Astrocyte (in vitro differentiated cells and primary cell): ENCODE data around the gene GRAMD2A. TPM values are rescaled to one million over a fixed set of nuclear protein-coding genes. Genes with fewer than 3 reads are reported as not detected.
A peak's percentile ranks its signal among the peaks of the same experiment; 100 is the strongest.

Experiments
- DNase-seq: peaks from one replicate; pipeline ENCODE4 v3.0.0-alpha.2; 2010; ENCODE audit warnings: low read depth
- FAIRE-seq: peaks from 2 replicates; lab custom pipeline; 2011; peaks lifted over from hg19 to GRCh38; lab: Jason Lieb, UNC
- H2AFZ ChIP-seq: 2 replicates; pipeline ENCODE4 v1.6.0; 2012; ENCODE audit warnings: low read depth, low read length, inconsistent platforms
- H3K27ac ChIP-seq: 2 replicates; pipeline ENCODE4 v1.5.1; 2011; ENCODE audit warnings: low read depth, low read length, inconsistent platforms
- H3K27me3 ChIP-seq: 2 replicates; pipeline ENCODE4 v1.6.0; 2011; ENCODE audit warnings: low read length, inconsistent platforms; ENCODE audit not compliant: insufficient read depth
- H3K36me3 ChIP-seq: 2 replicates; pipeline ENCODE4 v1.5.1; 2011; ENCODE audit warnings: low read length, inconsistent platforms; ENCODE audit not compliant: insufficient read depth
- H3K4me1 ChIP-seq: 2 replicates; pipeline ENCODE4 v1.5.1; 2011; ENCODE audit warnings: low read length, inconsistent platforms; ENCODE audit not compliant: insufficient read depth
- H3K4me2 ChIP-seq: 2 replicates; pipeline ENCODE4 v1.6.0; 2012; ENCODE audit warnings: low read length, inconsistent platforms
- H3K4me3 ChIP-seq: 2 replicates; pipeline ENCODE4 v1.5.1; 2011; ENCODE audit warnings: low read depth, mild to moderate bottlenecking, low read length, inconsistent platforms; ENCODE audit not compliant: insufficient read depth
- H3K79me2 ChIP-seq: 2 replicates; pipeline ENCODE4 v1.6.0; 2012; ENCODE audit warnings: mild to moderate bottlenecking, low read length, inconsistent platforms; ENCODE audit not compliant: insufficient read depth
- H3K9ac ChIP-seq: 2 replicates; pipeline ENCODE4 v1.6.0; 2012; ENCODE audit warnings: mild to moderate bottlenecking, low read length, inconsistent platforms
- H3K9me3 ChIP-seq: 2 replicates; pipeline ENCODE4 v1.5.1; 2012; ENCODE audit warnings: low read depth, mild to moderate bottlenecking, low read length, inconsistent platforms; ENCODE audit not compliant: insufficient read depth
- H4K20me1 ChIP-seq: 2 replicates; pipeline ENCODE4 v1.6.0; 2012; ENCODE audit warnings: low read length, inconsistent platforms; ENCODE audit not compliant: insufficient read depth
- H3K27ac Mint-ChIP-seq: one replicate; pipeline ENCODE4 v1.8.0; 2021; ENCODE audit warnings: mild to moderate bottlenecking, mixed read lengths; ENCODE audit not compliant: unreplicated experiment
- H3K27me3 Mint-ChIP-seq: one replicate; pipeline ENCODE4 v1.8.0; 2021; ENCODE audit warnings: low read depth, mixed read lengths; ENCODE audit not compliant: unreplicated experiment
- H3K36me3 Mint-ChIP-seq: one replicate; pipeline ENCODE4 v1.8.0; 2021; ENCODE audit warnings: low read depth, mixed read lengths; ENCODE audit not compliant: unreplicated experiment
- H3K4me1 Mint-ChIP-seq: one replicate; pipeline ENCODE4 v1.8.0; 2021; ENCODE audit warnings: low read depth, mixed read lengths; ENCODE audit not compliant: unreplicated experiment
- H3K4me3 Mint-ChIP-seq: one replicate; pipeline ENCODE4 v1.8.0; 2021; ENCODE audit warnings: mild to moderate bottlenecking, moderate library complexity, mixed read lengths; ENCODE audit not compliant: unreplicated experiment
- H3K9me3 Mint-ChIP-seq: one replicate; pipeline ENCODE4 v1.8.0; 2021; ENCODE audit warnings: mild to moderate bottlenecking, mixed read lengths; ENCODE audit not compliant: unreplicated experiment
- CTCF ChIP-seq: IDR thresholded peaks from 2 replicates; pipeline ENCODE4 v1.5.1; 2011; ENCODE audit warnings: low read depth, mild to moderate bottlenecking, inconsistent platforms, low read length, moderate library complexity; ENCODE audit not compliant: insufficient read depth
- EZH2 ChIP-seq: IDR thresholded peaks from 2 replicates; pipeline ENCODE4 v1.6.1; 2012; ENCODE audit warnings: mild to moderate bottlenecking, low read length, inconsistent platforms; ENCODE audit not compliant: insufficient read depth
- total RNA-seq: library from RNA; stranded (reverse); gene quantifications from 2 replicates; pipeline ENCODE4 v1.2.1, GENCODE V29; 2021

GRAMD2A gene
- total RNA-seq, 1 donor from 2014 or later: 0.68 TPM

- peaks cover 10% of the 10 kb centered on the region for H3K79me2 ChIP-seq
- no peaks in the 10 kb centered on the region for H4K20me1 ChIP-seq
- H3K9ac ChIP-seq: no peak overlapping the region
- no peaks in the 10 kb centered on the region for H3K9me3 Mint-ChIP-seq
- TF ChIP-seq EZH2 (no peak), CTCF (no peak)
- H3K27ac ChIP-seq: no peak overlapping the region
- no peaks in the 10 kb centered on the region for H3K9me3 ChIP-seq
- no peak overlapping the region for H2AFZ ChIP-seq
- no peak overlapping the region for H3K4me3 Mint-ChIP-seq
- DNase-seq: no peak
- peaks cover 29% of the 10 kb centered on the region for H3K36me3 ChIP-seq
- H3K4me1 Mint-ChIP-seq: peaks cover 27% of the 10 kb centered on the region
- H3K36me3 Mint-ChIP-seq: peaks cover 36% of the 10 kb centered on the region
- H3K27me3 Mint-ChIP-seq: no peaks in the 10 kb centered on the region
- no peaks in the 10 kb centered on the region for H3K27me3 ChIP-seq
- peaks cover 20% of the 10 kb centered on the region for H3K4me1 ChIP-seq
- no peak for FAIRE-seq
- no peak overlapping the region for H3K4me2 ChIP-seq
- no peak overlapping the region for H3K4me3 ChIP-seq
- H3K27ac Mint-ChIP-seq: no peak overlapping the region
Measured at GRCh38 chr15:72239652-72240051, 42.1 kb upstream of the GRAMD2A start.

- H3K9me3 ChIP-seq: no peaks in the 10 kb centered on the region
- Mint-ChIP-seq H3K9me3 (no peaks in the 10 kb centered on the region), H3K27ac (peak overlapping the region; percentile 100), H3K27me3 (no peaks in the 10 kb centered on the region), H3K36me3 (peaks cover 28% of the 10 kb centered on the region), H3K4me3 (no peak overlapping the region), H3K4me1 (peaks cover 32% of the 10 kb centered on the region)
- H3K36me3 ChIP-seq: peaks cover 21% of the 10 kb centered on the region
- H3K9ac ChIP-seq: no peak overlapping the region
- FAIRE-seq (no peak), DNase-seq (no peak)
- H3K27me3 ChIP-seq: no peaks in the 10 kb centered on the region
- H3K4me1 ChIP-seq: peaks cover 20% of the 10 kb centered on the region
- TF ChIP-seq EZH2: no peak
- no peak for TF ChIP-seq CTCF
- no peak overlapping the region for H3K4me2 ChIP-seq
- no peak overlapping the region for H3K27ac ChIP-seq
- H3K79me2 ChIP-seq: peaks cover 13% of the 10 kb centered on the region
- H2AFZ ChIP-seq: no peak overlapping the region
- H3K4me3 ChIP-seq: no peak overlapping the region
- no peaks in the 10 kb centered on the region for H4K20me1 ChIP-seq
Measured at GRCh38 chr15:72238586-72238985, 41.0 kb upstream of the GRAMD2A start.

GRCh38 chr15:72237853-72238224 lies 40.3 kb upstream of the GRAMD2A start:
- DNase-seq: no peak
- H3K4me3 Mint-ChIP-seq: no peak overlapping the region
- peak overlapping the region; percentile 81 for H3K4me2 ChIP-seq
- no peaks in the 10 kb centered on the region for H3K27me3 Mint-ChIP-seq
- H3K9ac ChIP-seq: peak overlapping the region; percentile 56
- peaks cover 35% of the 10 kb centered on the region for H3K4me1 Mint-ChIP-seq
- peaks cover 14% of the 10 kb centered on the region for H3K79me2 ChIP-seq
- H3K27ac Mint-ChIP-seq: peak overlapping the region; percentile 100
- H3K4me3 ChIP-seq: no peak overlapping the region
- peaks cover 27% of the 10 kb centered on the region for H3K36me3 Mint-ChIP-seq
- peak overlapping the region; percentile 45 for H2AFZ ChIP-seq
- H3K27me3 ChIP-seq: no peaks in the 10 kb centered on the region
- TF ChIP-seq EZH2 (no peak), CTCF (no peak)
- no peaks in the 10 kb centered on the region for H4K20me1 ChIP-seq
- no peaks in the 10 kb centered on the region for H3K9me3 ChIP-seq
- H3K9me3 Mint-ChIP-seq: no peaks in the 10 kb centered on the region
- H3K36me3 ChIP-seq: peaks cover 21% of the 10 kb centered on the region
- peak overlapping the region; percentile 98 for H3K27ac ChIP-seq
- H3K4me1 ChIP-seq: peaks cover 21% of the 10 kb centered on the region
- FAIRE-seq: no peak
